ENCODE data around the gene EID2B. TPM values are rescaled to one million over a fixed set of nuclear protein-coding genes. Genes with fewer than 3 reads are reported as not detected.

EID2B gene
- total and polyA plus RNA-seq, 9 of the 15 experiments (the other 6 are each of a cell fraction or from before 2014, with no cell fraction given), result 2.8 to 8.8 (median 4.8) TPM

- no peak overlapping the region for H3K27ac ChIP-seq (ENCODE audit: extremely low read depth, low read depth, low read length)
- no peak for DNase-seq (ENCODE audit: extremely low read depth in 1 of 4, low spot score in 3 of 4)
These were observed 25.4 kb upstream of the EID2B start for GRCh38 chr19:39557811-39558623.

More at GRCh38 chr19:39557811-39558623, 25.4 kb upstream of the EID2B start:
- Histone ChIP-seq H3K4me1 (replicated peaks in 1 of 2; ENCODE audit: control insufficient read depth in 2 of 2, insufficient read depth in 2 of 2, low read length in 2 of 2) (no peaks in the 10 kb centered on the region), H3K9ac (ENCODE audit: insufficient read depth in 1 of 2, low read depth in 2 of 2, low read length in 2 of 2) (no peak overlapping the region), H3K9me3 (replicated peaks; ENCODE audit: control insufficient read depth, insufficient read depth, low read depth, low read length) (no peaks in the 10 kb centered on the region), H3K27me3 (ENCODE audit: control insufficient read depth in 2 of 2, insufficient read depth in 2 of 2, low read length in 2 of 2) (peaks cover 15 to 25% of the 10 kb centered on the region in 2 experiments; a peak in 4 of 5 replicates), H4K20me1 (replicated peaks; ENCODE audit: control insufficient read depth, insufficient read depth, low read length) (no peaks in the 10 kb centered on the region), H3K4me3 (no peak overlapping the region), H2AFZ (ENCODE audit: low read depth, low read length) (peak overlapping the region; percentile 42; the same call in 1 of the 2 replicates), H3K36me3 (ENCODE audit: control insufficient read depth, insufficient read depth, low read length) (no peaks in the 10 kb centered on the region), H3K4me2 (ENCODE audit: insufficient read depth, low read length) (no peak overlapping the region; the same call in 1 of the 2 replicates), H3K9me1 (ENCODE audit: control insufficient read depth, insufficient read depth, low read length) (no peaks in the 10 kb centered on the region), H3K79me2 (ENCODE audit: control insufficient read depth, insufficient read depth, low read length) (no peaks in the 10 kb centered on the region)
- ATAC-seq (peak; percentile 69), FAIRE-seq (no peak)
- intact Hi-C loops (cut with micrococcal nuclease), result loop anchor here (10.0 kb wide), 1 partner anchor 207 kb away; no protein-coding TSS in a partner anchor
- CTCF ChIA-PET (ENCODE audit: low intra/inter-chr PET ratio), result no interaction called here
- BruUV-seq (replicated peaks), result no TSS peak
- in situ Hi-C loops (cut with MboI), result no loop called here
- WGBS (ENCODE audit: insufficient coverage, low coverage, missing lambda C conversion rate), result 2% methylated on average over 5 of the region's 5 CpGs
- POLR2A ChIA-PET, result interaction anchor here (0.7 kb wide), 1 partner anchor 309 kb away, joined by 4 read pairs; no protein-coding TSS in a partner anchor
- no peak for TF ChIP-seq CBFA2T3 (IDR thresholded peaks at IDR 0.05)
- TF ChIP-seq PBX2 (CRISPR knock-in tag; IDR thresholded peaks at IDR 0.05; ENCODE audit: low read depth), result no peak
- TF ChIP-seq PBX2 (tag; conservative IDR thresholded peaks at IDR 0.05; ENCODE audit: low read depth), result peak; percentile 40
- TF ChIP-seq IFI16 (CRISPR knock-in tag; IDR thresholded peaks at IDR 0.05), result no peak
